HL-60 (cell line): ENCODE data around the gene ACSL4.

Experiments used
- DNase-seq, 2 experiments: peaks; one replicate each; pipeline ENCODE4 v3.0.0-alpha.2; 2010 to 2020; ENCODE audit warnings: low read depth in 1 of 2, low spot score in 1 of 2
- H3K27ac ChIP-seq: fragments of 250-450 bp; sonication (Bioruptor Pico); replicated peaks from 2 replicates; pipeline ENCODE4 v1.5.1; 2020; ENCODE audit warnings: mild to moderate bottlenecking, moderate library complexity
- H3K27me3 ChIP-seq: fragments of 250-450 bp; sonication (Bioruptor Pico); 2 replicates; pipeline ENCODE4 v1.5.1; 2021; ENCODE audit warnings: mild to moderate bottlenecking, moderate library complexity; ENCODE audit not compliant: insufficient read depth, poor library complexity, severe bottlenecking
- H3K4me3 ChIP-seq: replicated peaks from 2 replicates; pipeline ENCODE4 v1.5.1; 2011; ENCODE audit warnings: mild to moderate bottlenecking, control low read depth, low read length; ENCODE audit not compliant: insufficient read depth
- CTCF ChIP-seq: IDR thresholded peaks from one replicate; pipeline ENCODE4 v1.5.1; 2011; ENCODE audit warnings: low read length, control low read depth, inconsistent platforms; ENCODE audit not compliant: insufficient read depth
- GABPA ChIP-seq: IDR thresholded peaks from 2 replicates; pipeline ENCODE4 v1.6.1; 2012; ENCODE audit warnings: low read depth
- POLR2AphosphoS5 ChIP-seq: IDR thresholded peaks from 2 replicates; pipeline ENCODE4 v1.6.1; 2012; ENCODE audit warnings: low read depth
- REST ChIP-seq: IDR thresholded peaks from 2 replicates; pipeline ENCODE4 v1.6.1; 2012; ENCODE audit warnings: low read depth; ENCODE audit not compliant: insufficient replicate concordance
- SPI1 ChIP-seq: IDR thresholded peaks from 2 replicates; pipeline ENCODE4 v1.6.1; 2012; ENCODE audit warnings: low read depth, mild to moderate bottlenecking, borderline replicate concordance

Gene ACSL4

GRCh38 chrX:109635146-109635545 lies 97.9 kb downstream of the ACSL4 start:
- DNase-seq, result peak; percentile 4 to 27
- no peaks in the 10 kb centered on the region for H3K27me3 ChIP-seq
- TF ChIP-seq SPI1 (no peak), REST (no peak), GABPA (no peak), CTCF (peak; percentile 37), POLR2AphosphoS5 (no peak)
- no peak overlapping the region for H3K4me3 ChIP-seq
- no peak overlapping the region for H3K27ac ChIP-seq

GRCh38 chrX:109632906-109633504 lies 100.1 kb downstream of the ACSL4 start:
- peak overlapping the region; percentile 21; the same call in 1 of the 2 replicates for H3K27ac ChIP-seq
- H3K27me3 ChIP-seq, result no peaks in the 10 kb centered on the region
- DNase-seq, result no peak
- H3K4me3 ChIP-seq, result no peak overlapping the region
- TF ChIP-seq REST (no peak), GABPA (no peak), SPI1 (no peak), POLR2AphosphoS5 (no peak), CTCF (no peak)

- Histone ChIP-seq H3K4me3 (no peak overlapping the region), H3K27me3 (no peaks in the 10 kb centered on the region), H3K27ac (no peak overlapping the region)
- no peak for TF ChIP-seq REST
- no peak for TF ChIP-seq CTCF
- no peak for TF ChIP-seq GABPA
- no peak for TF ChIP-seq SPI1
- TF ChIP-seq POLR2AphosphoS5, result no peak
- no peak for DNase-seq
Measured at GRCh38 chrX:109629310-109629709, 103.7 kb downstream of the ACSL4 start.
